Stimulated activated CD4-positive, alpha-beta T cell treated with anti-CD3 and anti-CD28 coated beads, Interleukin-15, amount 100 ng/mL, for 1 hour (primary cell): Measurements from ENCODE around the gene PVALB.
"Not testable (repeated sequence)": the region's sequence is repeated elsewhere in the genome, so short reads cannot be mapped to it uniquely, and the experiment has no call there.

Source experiments
- DNase-seq, 2 donors: peaks; one replicate each; pipeline ENCODE4 v3.0.0-alpha.2; 2020; ENCODE audit warnings: low read depth in 1 of 2, low spot score in 1 of 2

PVALB gene

DNA sequence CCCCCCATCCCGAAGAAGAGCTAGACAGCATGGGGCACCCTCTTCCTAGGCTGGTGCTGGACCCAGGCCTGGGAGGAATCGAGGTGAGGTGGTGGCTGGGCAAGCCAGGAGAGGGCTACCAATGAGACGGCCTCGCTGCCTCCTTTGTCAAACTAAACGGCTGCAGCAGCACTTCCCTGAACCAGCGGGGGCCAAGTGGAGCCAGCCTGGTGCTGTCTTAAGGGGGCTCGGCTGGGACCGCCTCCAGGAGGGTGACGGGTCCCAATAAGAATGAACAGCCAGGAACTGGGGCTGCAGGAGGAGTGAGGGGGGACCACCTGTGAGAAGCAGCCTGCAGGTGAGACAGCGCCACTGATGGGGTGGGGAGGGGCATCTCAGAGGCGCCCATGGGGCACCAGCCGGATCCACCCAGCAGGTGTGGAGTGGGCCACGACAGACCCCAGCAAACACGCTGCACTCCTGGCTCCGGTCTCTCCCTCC lies 58.0 kb downstream of the PVALB start:
- no peak for DNase-seq

DNA sequence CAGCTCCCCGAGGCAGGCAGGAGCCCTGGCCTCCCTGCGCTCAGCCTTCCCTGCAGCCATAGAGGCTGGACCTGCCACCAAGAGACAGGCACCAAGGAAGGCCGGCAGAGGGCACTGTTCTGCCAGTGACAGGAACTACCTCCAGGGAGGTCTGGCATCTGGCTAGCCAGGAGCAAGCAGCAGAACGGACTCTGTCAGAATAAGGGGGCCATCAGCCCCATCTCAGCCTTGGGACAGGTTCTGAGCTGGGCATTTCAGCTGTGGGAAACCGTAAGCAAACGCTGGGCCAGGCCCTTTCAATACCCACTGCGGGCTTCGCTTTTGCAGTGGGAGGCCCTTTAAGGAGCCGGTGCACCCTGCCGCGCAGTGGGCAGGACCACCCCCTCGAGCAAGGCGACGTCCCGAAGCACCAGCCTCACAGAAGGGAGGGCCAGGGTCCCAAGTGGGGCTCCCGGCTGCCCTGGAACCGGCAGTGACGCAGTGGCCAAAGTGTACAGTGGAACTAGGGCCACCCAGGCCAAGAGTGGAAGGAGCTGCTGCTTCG lies 59.1 kb downstream of the PVALB start:
- DNase-seq: peak; percentile 45 to 61

DNA sequence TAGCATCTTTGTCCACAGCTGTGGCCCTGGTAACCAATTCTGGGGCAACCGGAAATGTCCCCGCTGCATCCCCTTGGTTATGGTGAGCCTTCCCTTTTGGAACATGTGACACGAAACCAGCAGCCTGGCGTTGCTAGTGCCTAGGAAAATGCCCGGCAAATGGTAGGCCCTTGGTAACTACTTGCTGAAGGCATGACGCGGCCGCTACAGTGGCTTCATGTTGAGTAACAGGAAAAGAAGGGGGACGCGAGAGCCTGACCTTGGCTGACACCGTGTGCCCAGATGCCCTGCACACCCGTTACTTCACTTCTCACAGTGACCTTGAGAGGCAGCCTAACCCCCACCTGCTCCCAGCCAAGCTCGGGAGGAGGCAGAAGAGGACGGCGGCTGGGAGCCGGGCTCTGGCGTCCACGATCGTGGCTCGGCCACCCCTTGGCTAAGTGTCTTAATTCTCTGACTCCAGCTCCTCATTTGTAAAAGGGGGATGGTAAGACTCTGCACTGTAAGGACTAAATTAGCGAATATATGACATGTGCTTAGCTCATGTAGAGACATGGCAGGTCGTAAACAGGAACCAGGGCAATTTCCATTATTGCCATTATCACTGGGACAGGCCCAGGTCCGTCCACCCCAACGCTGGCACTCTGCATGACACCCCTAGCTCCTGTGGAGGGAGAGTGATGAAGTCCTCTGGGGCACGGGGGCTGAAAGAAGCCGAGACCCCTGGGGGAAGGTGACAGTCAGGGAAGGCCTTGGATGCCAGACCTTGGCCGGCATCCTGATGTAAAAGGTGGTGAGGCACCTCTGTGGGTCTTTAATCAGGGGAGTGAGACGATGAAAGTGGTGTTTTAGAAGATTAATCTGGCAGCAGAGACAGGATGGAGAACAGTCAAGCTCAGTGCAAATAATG lies 59.8 kb downstream of the PVALB start:
- DNase-seq: no peak

DNA sequence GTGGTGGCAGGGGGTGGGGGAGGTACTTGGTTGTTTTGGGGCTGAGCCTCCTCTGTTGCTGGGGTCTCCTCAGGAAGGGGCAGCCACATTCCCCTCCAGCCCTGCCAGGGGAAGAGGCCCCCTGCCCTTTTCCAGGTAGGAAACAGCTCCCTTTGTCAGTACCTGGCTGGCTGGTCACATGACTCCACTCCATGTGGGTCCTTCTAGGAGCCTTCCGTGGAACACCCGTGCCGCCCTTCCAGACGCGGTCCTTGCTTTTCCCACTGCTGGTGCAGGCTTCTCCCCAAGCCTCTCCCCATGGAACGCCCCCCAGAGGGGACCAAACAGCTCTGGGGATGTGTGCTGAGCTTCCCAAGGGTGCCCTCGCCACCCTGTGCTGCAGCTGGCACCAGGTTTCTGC lies 60.8 kb downstream of the PVALB start:
- no peak for DNase-seq

DNA sequence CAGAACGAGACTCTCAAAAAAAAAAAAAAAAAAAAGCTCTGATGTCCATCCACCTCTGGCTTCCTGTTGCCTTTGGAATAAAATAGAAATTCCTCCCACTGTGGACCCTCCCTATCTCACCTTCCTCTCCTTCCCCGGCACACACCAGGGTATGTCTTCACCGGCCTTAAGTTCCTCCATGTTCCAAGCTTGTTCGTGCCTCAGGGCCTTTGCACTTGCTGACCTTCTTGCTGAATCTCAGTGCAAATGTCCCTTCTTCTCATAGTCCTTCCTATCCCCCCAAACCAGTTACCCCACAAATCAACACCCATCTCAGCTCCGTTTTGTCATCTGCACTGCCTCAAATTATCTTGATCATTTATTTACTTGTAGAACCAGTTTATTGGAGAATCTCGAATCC lies 61.5 kb downstream of the PVALB start:
- DNase-seq: no peak

DNA sequence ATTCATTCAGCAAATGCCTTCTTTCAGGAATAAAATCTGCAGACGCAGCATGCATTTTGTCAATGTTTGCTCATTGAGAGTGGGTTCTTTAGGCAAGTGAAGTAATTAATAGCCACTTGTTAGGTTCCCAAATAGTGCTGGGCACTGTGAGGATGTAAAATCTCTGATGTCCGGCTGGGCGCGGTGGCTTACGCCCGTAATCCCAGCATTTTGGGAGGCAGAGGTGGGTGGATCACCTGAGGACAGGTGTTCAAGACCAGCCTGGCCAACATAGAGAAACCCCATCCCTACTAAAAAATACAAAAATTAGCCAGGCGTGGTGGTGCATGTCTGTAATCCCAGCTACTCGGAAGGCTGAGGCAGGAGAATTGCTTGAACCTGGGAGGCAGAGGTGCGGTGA lies 62.0 kb downstream of the PVALB start:
- DNase-seq: not testable (repeated sequence)

DNA sequence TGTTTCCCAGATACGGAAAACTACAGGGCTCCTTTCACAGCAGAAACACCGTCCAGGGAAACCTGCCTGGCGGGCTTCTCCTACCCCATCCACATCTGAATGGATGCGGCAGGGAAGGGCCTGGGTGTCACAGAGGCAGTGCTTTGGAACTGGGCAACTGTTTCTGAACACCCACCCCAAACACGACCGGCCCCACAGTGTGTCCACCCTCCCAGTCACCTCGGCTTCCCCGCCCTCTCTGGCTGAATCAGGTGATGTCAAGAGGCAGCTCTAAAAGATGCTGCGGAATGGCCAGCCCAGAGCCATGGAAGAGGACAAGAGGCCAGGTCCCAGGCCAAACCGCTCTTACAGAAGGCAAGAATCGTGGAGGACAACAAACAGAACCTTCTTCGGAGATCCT lies 62.9 kb downstream of the PVALB start:
- no peak for DNase-seq

DNA sequence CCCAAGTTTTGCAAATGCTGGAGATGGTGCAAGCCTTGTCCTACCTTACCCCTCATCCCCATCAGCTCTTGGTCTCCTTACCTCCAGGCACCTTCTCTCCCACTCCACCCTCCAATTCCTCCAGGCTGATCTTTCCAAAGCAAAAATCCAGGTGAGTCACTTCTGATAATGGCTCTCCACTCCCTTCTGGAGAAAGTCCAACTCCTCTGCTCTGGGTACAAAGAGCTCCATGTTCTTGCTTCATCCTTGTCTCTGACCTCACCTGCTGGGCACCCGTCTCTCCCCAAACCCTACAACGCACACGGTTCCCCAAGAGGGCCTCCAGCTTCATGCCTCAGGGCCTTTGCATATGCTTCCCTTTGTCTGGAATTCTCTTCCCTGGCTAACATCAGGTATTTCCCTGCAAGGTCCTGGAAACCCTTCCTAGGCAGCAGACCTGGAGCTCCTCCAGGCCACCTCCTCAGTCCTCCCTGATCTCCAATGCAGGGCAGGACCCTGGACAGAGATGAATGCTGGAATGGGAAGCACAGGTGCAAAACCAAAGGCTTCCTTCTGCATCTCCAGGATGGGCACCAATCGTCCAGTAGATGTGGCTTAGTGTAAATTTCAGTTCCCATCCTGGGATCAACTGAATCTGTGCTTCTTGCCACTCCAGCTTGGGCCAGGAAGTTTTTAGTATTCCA lies 63.6 kb downstream of the PVALB start:
- DNase-seq: no peak
